Spleen (tissue), 7 donors: ENCODE results near the gene ZNF692.

Experiments
- POLR2A ChIP-seq, 3 donors: fragments of 450-650 bp; IDR thresholded peaks; one replicate each; pipeline ENCODE4 v1.5.1; 2017; ENCODE audit warnings: antibody characterized with exemption in 3 of 3, mild to moderate bottlenecking in 1 of 3
- POLR2AphosphoS5 ChIP-seq, 3 donors: sonication (generic); formaldehyde crosslinking; IDR thresholded peaks; one replicate each; pipeline ENCODE4 v1.5.1; 2017; ENCODE audit warnings: antibody characterized with exemption in 3 of 3
- TF ChIP-seq, protein P1 (sequence below), 11 experiments: fragments of 200-600 bp in 7 of 11; fragments of 450-650 bp in 4 of 11; sonication (generic) in 4 of 11; IDR thresholded peaks in 8 of 11; conservative IDR thresholded peaks in 3 of 11; 1 replicate in 7 of 11; 2 replicates in 4 of 11; pipeline versions ENCODE4 v1.4.0 to v1.8.0; 2016 to 2021; ENCODE audit warnings: antibody characterized with exemption in 11 of 11, inconsistent platforms in 4 of 11, mild to moderate bottlenecking in 1 of 11
- donor health status: DM: no; HTN: no; CAD: no; lungs with moderate emphysema.
- donor health status: DM: no; HTN: no; CAD: no.
- donor health status: DM: no; HTN: no; CAD: no.

GRCh38 chr1:248844526-248844925 lies 14.4 kb downstream of the ZNF692 start:
- TF ChIP-seq, protein P1, sequence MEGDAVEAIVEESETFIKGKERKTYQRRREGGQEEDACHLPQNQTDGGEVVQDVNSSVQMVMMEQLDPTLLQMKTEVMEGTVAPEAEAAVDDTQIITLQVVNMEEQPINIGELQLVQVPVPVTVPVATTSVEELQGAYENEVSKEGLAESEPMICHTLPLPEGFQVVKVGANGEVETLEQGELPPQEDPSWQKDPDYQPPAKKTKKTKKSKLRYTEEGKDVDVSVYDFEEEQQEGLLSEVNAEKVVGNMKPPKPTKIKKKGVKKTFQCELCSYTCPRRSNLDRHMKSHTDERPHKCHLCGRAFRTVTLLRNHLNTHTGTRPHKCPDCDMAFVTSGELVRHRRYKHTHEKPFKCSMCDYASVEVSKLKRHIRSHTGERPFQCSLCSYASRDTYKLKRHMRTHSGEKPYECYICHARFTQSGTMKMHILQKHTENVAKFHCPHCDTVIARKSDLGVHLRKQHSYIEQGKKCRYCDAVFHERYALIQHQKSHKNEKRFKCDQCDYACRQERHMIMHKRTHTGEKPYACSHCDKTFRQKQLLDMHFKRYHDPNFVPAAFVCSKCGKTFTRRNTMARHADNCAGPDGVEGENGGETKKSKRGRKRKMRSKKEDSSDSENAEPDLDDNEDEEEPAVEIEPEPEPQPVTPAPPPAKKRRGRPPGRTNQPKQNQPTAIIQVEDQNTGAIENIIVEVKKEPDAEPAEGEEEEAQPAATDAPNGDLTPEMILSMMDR (IDR thresholded peaks at IDR 0.05 in 8 of 11, conservative IDR thresholded peaks at IDR 0.05 in 3 of 11) = no peak
- TF ChIP-seq POLR2AphosphoS5 (IDR thresholded peaks at IDR 0.05) (no peak), POLR2A (IDR thresholded peaks at IDR 0.05) (no peak)
